Measurements from ENCODE around the gene GTPBP10. TPM values are rescaled to one million over a fixed set of nuclear protein-coding genes. Genes with fewer than 3 reads are reported as not detected.

The GTPBP10 gene
- total and polyA plus RNA-seq, 2 donors (not counting 1 experiment from before 2014, with no cell fraction given), result 13.4 to 24.7 TPM

DNA sequence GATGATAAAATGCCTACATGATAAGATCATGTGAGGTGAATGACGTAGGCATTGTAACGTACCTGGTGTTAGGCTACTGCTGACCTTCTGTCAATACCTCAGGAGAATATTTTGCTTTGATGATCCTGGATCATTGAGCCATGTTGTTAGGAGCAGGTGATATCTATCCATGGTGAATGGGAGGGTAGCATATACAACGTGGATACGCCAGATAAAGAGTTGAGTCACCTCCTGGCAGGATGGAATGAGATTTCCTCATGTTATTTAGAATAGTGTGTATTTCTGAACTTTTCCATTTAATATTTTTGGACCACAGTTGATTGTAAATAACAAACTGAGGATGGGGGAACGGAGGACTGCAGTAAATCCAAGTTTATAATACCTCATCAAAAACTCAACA, 45.0 kb downstream of the GTPBP10 start:
- Histone ChIP-seq H3K36me3 (ENCODE audit: control insufficient read depth, insufficient read depth, low read length) (no peaks in the 10 kb centered on the region), H3K4me3 (replicated peaks in 1 of 4; ENCODE audit: control extremely low read depth in 1 of 4, insufficient read depth in 1 of 4, low read depth in 3 of 4, low read length in 4 of 4) (no peak overlapping the region), H3K4me1 (ENCODE audit: control insufficient read depth, extremely low read depth, insufficient read depth, low read length) (no peaks in the 10 kb centered on the region), H3K9me3 (ENCODE audit: control insufficient read depth, insufficient read depth, low read depth, low read length) (no peaks in the 10 kb centered on the region), H3K4me2 (ENCODE audit: extremely low read depth, insufficient read depth, low read length) (no peak overlapping the region), H4K20me1 (ENCODE audit: control insufficient read depth, extremely low read depth, insufficient read depth, low read length) (no peaks in the 10 kb centered on the region), H3K27me3 (ENCODE audit: control insufficient read depth, insufficient read depth, low read length) (no peaks in the 10 kb centered on the region), H3K79me2 (ENCODE audit: control insufficient read depth, insufficient read depth, low read length) (no peaks in the 10 kb centered on the region), H2AFZ (ENCODE audit: low read length) (no peak overlapping the region), H3K9ac (ENCODE audit: insufficient read depth, low read length) (no peak overlapping the region), H3K27ac (ENCODE audit: insufficient read depth, low read length) (no peak overlapping the region)
- TF ChIP-seq EZH2 (IDR thresholded peaks at IDR 0.05; ENCODE audit: low read length, missing control alignments), result no peak
- TF ChIP-seq, protein P1, sequence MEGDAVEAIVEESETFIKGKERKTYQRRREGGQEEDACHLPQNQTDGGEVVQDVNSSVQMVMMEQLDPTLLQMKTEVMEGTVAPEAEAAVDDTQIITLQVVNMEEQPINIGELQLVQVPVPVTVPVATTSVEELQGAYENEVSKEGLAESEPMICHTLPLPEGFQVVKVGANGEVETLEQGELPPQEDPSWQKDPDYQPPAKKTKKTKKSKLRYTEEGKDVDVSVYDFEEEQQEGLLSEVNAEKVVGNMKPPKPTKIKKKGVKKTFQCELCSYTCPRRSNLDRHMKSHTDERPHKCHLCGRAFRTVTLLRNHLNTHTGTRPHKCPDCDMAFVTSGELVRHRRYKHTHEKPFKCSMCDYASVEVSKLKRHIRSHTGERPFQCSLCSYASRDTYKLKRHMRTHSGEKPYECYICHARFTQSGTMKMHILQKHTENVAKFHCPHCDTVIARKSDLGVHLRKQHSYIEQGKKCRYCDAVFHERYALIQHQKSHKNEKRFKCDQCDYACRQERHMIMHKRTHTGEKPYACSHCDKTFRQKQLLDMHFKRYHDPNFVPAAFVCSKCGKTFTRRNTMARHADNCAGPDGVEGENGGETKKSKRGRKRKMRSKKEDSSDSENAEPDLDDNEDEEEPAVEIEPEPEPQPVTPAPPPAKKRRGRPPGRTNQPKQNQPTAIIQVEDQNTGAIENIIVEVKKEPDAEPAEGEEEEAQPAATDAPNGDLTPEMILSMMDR (conservative IDR thresholded peaks at IDR 0.05 in 1 of 2, IDR thresholded peaks at IDR 0.05 in 1 of 2; ENCODE audit: low read depth in 1 of 2, low read length in 2 of 2), result no peak
- DNase-seq (ENCODE audit: low read depth in 2 of 2), result no peak

DNA sequence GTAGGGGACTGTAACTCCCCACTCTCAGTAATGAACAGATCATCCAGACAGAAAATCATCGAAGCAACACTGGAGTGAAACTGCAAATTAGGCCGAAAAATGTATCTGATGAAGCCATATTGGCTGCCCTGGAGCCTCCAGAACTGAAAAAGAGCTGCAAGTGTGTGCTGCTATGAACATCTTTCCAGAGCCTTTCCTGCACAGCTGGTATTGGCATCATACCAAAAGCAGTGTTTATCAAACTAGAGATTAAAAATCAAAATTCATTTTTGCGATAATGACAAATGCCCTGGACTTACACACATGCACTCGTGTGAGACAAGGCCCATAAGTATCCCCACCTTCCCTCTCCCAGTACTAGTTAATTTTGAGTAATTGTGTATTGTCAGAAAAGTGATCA, 49.9 kb downstream of the GTPBP10 start:
- Histone ChIP-seq H2AFZ (ENCODE audit: low read length) (no peak overlapping the region), H3K4me2 (ENCODE audit: extremely low read depth, insufficient read depth, low read length) (no peak overlapping the region), H3K4me3 (replicated peaks in 1 of 4; ENCODE audit: control extremely low read depth in 1 of 4, insufficient read depth in 1 of 4, low read depth in 3 of 4, low read length in 4 of 4) (no peak overlapping the region), H3K9me3 (ENCODE audit: control insufficient read depth, insufficient read depth, low read depth, low read length) (no peaks in the 10 kb centered on the region), H3K4me1 (ENCODE audit: control insufficient read depth, extremely low read depth, insufficient read depth, low read length) (no peaks in the 10 kb centered on the region), H3K79me2 (ENCODE audit: control insufficient read depth, insufficient read depth, low read length) (no peaks in the 10 kb centered on the region), H3K27ac (ENCODE audit: insufficient read depth, low read length) (no peak overlapping the region), H4K20me1 (ENCODE audit: control insufficient read depth, extremely low read depth, insufficient read depth, low read length) (no peaks in the 10 kb centered on the region), H3K27me3 (ENCODE audit: control insufficient read depth, insufficient read depth, low read length) (no peaks in the 10 kb centered on the region), H3K36me3 (ENCODE audit: control insufficient read depth, insufficient read depth, low read length) (no peaks in the 10 kb centered on the region), H3K9ac (ENCODE audit: insufficient read depth, low read length) (no peak overlapping the region)
- TF ChIP-seq EZH2 (IDR thresholded peaks at IDR 0.05; ENCODE audit: low read length, missing control alignments), result no peak
- TF ChIP-seq, protein P1 (conservative IDR thresholded peaks at IDR 0.05 in 1 of 2, IDR thresholded peaks at IDR 0.05 in 1 of 2; ENCODE audit: low read depth in 1 of 2, low read length in 2 of 2), result no peak
- no peak for DNase-seq (ENCODE audit: low read depth in 2 of 2)

DNA sequence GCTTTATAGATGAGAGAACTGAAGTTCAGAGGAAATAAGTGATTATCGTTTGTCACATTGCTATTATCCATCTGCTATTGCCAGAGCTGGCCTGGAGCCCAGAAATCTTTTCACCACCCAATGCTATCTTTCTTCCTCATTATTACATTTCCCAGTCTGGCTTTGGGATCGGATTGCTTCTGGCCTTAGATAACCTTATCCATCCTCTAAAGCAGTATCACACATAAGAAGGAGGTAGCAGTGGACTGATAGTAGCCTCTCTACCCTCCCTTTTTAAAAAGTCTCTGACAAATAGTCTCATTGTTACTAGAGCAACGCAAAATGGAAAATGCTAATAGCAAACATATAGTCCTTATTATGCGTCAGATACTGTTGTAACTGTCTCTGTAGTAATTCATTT, 55.5 kb downstream of the GTPBP10 start:
- H3K4me1 ChIP-seq (ENCODE audit: control insufficient read depth, extremely low read depth, insufficient read depth, low read length), result no peaks in the 10 kb centered on the region
- H3K4me3 ChIP-seq (replicated peaks in 1 of 4; ENCODE audit: control extremely low read depth in 1 of 4, insufficient read depth in 1 of 4, low read depth in 3 of 4, low read length in 4 of 4), result no peak overlapping the region
- peak overlapping the region; percentile 47 for H3K4me2 ChIP-seq (ENCODE audit: extremely low read depth, insufficient read depth, low read length)
- H3K36me3 ChIP-seq (ENCODE audit: control insufficient read depth, insufficient read depth, low read length), result no peaks in the 10 kb centered on the region
- DNase-seq (ENCODE audit: low read depth in 2 of 2), result peak; percentile 7 to 47
- H3K27me3 ChIP-seq (ENCODE audit: control insufficient read depth, insufficient read depth, low read length), result no peaks in the 10 kb centered on the region
- H3K27ac ChIP-seq (ENCODE audit: insufficient read depth, low read length), result no peak overlapping the region
- no peaks in the 10 kb centered on the region for H4K20me1 ChIP-seq (ENCODE audit: control insufficient read depth, extremely low read depth, insufficient read depth, low read length)
- no peaks in the 10 kb centered on the region for H3K9me3 ChIP-seq (ENCODE audit: control insufficient read depth, insufficient read depth, low read depth, low read length)
- peaks cover 22% of the 10 kb centered on the region for H3K79me2 ChIP-seq (ENCODE audit: control insufficient read depth, insufficient read depth, low read length)
- H2AFZ ChIP-seq (ENCODE audit: low read length), result peak overlapping the region; percentile 28
- TF ChIP-seq, protein P1 (conservative IDR thresholded peaks at IDR 0.05 in 1 of 2, IDR thresholded peaks at IDR 0.05 in 1 of 2; ENCODE audit: low read depth in 1 of 2, low read length in 2 of 2), result no peak
- TF ChIP-seq EZH2 (IDR thresholded peaks at IDR 0.05; ENCODE audit: low read length, missing control alignments), result no peak
- H3K9ac ChIP-seq (ENCODE audit: insufficient read depth, low read length), result no peak overlapping the region

All from fibroblast of lung (primary cell).